HEK293 (cell line): ENCODE measurements around the gene ITIH5.

Experiments
- CTCF ChIP-seq: fragments of 450-650 bp; formaldehyde crosslinking; IDR thresholded peaks from 2 replicates; pipeline ENCODE4 v1.5.1; 2016; ENCODE audit warnings: missing biosample characterization, missing genetic modification characterization
- GLI4 ChIP-seq: fragments of 450-650 bp; formaldehyde crosslinking; IDR thresholded peaks from 2 replicates; pipeline ENCODE4 v1.5.1; 2016; ENCODE audit warnings: missing biosample characterization, missing genetic modification characterization
- IKZF3 ChIP-seq: fragments of 450-650 bp; IDR thresholded peaks from 2 replicates; pipeline ENCODE4 v1.5.0; 2018; ENCODE audit warnings: missing biosample characterization, mild to moderate bottlenecking, missing genetic modification characterization, moderate library complexity
- MEIS1 ChIP-seq: sonication (generic); formaldehyde crosslinking; IDR thresholded peaks from 2 replicates; pipeline ENCODE4 v1.8.1; 2022; ENCODE audit warnings: missing genetic modification reagents, mild to moderate bottlenecking, borderline replicate concordance
- TSHZ1 ChIP-seq: fragments of 450-650 bp; formaldehyde crosslinking; IDR thresholded peaks from 2 replicates; pipeline ENCODE4 v1.5.1; 2016; ENCODE audit warnings: missing biosample characterization, missing genetic modification characterization, borderline replicate concordance
- ZNF169 ChIP-seq: fragments of 450-650 bp; formaldehyde crosslinking; IDR thresholded peaks from 2 replicates; pipeline ENCODE4 v1.5.1; 2016; ENCODE audit warnings: missing biosample characterization, missing genetic modification characterization
- ZNF449 ChIP-seq: fragments of 450-650 bp; formaldehyde crosslinking; IDR thresholded peaks from 2 replicates; pipeline ENCODE4 v1.5.1; 2017; ENCODE audit warnings: missing biosample characterization, mild to moderate bottlenecking, missing genetic modification characterization, moderate library complexity
- ZNF510 ChIP-seq: fragments of 450-650 bp; formaldehyde crosslinking; IDR thresholded peaks from 2 replicates; pipeline ENCODE4 v1.5.1; 2018; ENCODE audit warnings: mild to moderate bottlenecking, missing genetic modification characterization, missing biosample characterization; ENCODE audit not compliant: insufficient replicate concordance
- ZNF768 ChIP-seq: fragments of 450-650 bp; formaldehyde crosslinking; IDR thresholded peaks from 2 replicates; pipeline ENCODE4 v1.5.1; 2018; ENCODE audit warnings: missing biosample characterization, mild to moderate bottlenecking, missing genetic modification characterization
- ZSCAN30 ChIP-seq: fragments of 450-650 bp; IDR thresholded peaks from 2 replicates; pipeline ENCODE4 v1.5.1; 2018; ENCODE audit warnings: missing biosample characterization, mild to moderate bottlenecking, missing genetic modification characterization, moderate library complexity
- TF ChIP-seq, protein P1 (sequence below): fragments of 450-650 bp; formaldehyde crosslinking; optimal IDR thresholded peaks from 2 replicates; pipeline ENCODE3; 2016; ENCODE audit warnings: missing biosample characterization, mild to moderate bottlenecking, missing genetic modification characterization
- TF ChIP-seq, protein P2 (sequence below): fragments of 450-650 bp; formaldehyde crosslinking; conservative IDR thresholded peaks from 2 replicates; pipeline ENCODE4 v1.5.1; 2016; ENCODE audit warnings: low read depth, missing biosample characterization, missing genetic modification characterization

GRCh38 chr10:7544203-7544602 is 122.6 kb downstream of the ITIH5 start:
- TF ChIP-seq ZNF449 = no peak
- TF ChIP-seq CTCF (tag by site-specific recombination) = no peak
- no peak for TF ChIP-seq MEIS1
- TF ChIP-seq, protein P1, sequence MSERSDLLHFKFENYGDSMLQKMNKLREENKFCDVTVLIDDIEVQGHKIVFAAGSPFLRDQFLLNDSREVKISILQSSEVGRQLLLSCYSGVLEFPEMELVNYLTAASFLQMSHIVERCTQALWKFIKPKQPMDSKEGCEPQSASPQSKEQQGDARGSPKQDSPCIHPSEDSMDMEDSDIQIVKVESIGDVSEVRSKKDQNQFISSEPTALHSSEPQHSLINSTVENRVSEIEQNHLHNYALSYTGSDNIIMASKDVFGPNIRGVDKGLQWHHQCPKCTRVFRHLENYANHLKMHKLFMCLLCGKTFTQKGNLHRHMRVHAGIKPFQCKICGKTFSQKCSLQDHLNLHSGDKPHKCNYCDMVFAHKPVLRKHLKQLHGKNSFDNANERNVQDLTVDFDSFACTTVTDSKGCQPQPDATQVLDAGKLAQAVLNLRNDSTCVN (tag by site-specific recombination) = no peak
- TF ChIP-seq GLI4 (tag by site-specific recombination) = no peak
- no peak for TF ChIP-seq ZNF768 (tag by site-specific recombination)
- no peak for TF ChIP-seq IKZF3 (tag by site-specific recombination)
- no peak for TF ChIP-seq TSHZ1
- no peak for TF ChIP-seq ZNF510 (tag by site-specific recombination)
- no peak for TF ChIP-seq ZSCAN30 (tag by site-specific recombination)
- no peak for TF ChIP-seq ZNF169 (tag by site-specific recombination)
- TF ChIP-seq, protein P2, sequence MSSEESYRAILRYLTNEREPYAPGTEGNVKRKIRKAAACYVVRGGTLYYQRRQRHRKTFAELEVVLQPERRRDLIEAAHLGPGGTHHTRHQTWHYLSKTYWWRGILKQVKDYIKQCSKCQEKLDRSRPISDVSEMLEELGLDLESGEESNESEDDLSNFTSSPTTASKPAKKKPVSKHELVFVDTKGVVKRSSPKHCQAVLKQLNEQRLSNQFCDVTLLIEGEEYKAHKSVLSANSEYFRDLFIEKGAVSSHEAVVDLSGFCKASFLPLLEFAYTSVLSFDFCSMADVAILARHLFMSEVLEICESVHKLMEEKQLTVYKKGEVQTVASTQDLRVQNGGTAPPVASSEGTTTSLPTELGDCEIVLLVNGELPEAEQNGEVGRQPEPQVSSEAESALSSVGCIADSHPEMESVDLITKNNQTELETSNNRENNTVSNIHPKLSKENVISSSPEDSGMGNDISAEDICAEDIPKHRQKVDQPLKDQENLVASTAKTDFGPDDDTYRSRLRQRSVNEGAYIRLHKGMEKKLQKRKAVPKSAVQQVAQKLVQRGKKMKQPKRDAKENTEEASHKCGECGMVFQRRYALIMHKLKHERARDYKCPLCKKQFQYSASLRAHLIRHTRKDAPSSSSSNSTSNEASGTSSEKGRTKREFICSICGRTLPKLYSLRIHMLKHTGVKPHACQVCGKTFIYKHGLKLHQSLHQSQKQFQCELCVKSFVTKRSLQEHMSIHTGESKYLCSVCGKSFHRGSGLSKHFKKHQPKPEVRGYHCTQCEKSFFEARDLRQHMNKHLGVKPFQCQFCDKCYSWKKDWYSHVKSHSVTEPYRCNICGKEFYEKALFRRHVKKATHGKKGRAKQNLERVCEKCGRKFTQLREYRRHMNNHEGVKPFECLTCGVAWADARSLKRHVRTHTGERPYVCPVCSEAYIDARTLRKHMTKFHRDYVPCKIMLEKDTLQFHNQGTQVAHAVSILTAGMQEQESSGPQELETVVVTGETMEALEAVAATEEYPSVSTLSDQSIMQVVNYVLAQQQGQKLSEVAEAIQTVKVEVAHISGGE (tag by site-specific recombination) = no peak
